HL-60/S4 treated with retinoic acid at 250 ng/mL for 4 days and 3 days (cell line): Measurements from ENCODE around the gene RNF149.
"Not testable (repeated sequence)": the region's sequence is repeated elsewhere in the genome, so short reads cannot be mapped to it uniquely, and the experiment has no call there.

Source experiments
- in situ Hi-C: fragments of 300-500 bp; cut with MboI; formaldehyde crosslinking; loops from 2 replicates; pipeline ENCODE4 v1.7.0; 2022; ENCODE audit warnings: low sequenced_read_pairs

RNF149 gene

DNA sequence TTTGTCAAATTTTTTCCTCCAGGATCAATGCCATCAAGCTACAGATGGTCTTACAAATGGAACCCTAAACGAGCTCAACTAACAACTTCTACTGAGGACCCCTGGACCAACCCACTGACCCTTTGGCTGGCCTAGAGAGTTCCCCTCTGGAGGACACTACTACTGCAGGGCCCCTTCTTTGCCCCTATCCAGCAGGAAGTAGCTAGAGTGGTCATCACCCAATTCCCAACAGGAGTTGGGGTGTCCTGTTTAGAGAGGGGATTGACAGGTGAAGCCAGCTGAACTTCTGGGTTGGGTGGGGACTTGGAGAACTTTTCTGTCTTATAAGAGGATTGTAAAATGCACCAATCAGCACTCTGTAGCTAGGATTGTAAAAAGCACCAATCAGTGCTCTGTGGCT lies 72.5 kb downstream of the RNF149 start:
- in situ Hi-C loops: not testable (repeated sequence)

DNA sequence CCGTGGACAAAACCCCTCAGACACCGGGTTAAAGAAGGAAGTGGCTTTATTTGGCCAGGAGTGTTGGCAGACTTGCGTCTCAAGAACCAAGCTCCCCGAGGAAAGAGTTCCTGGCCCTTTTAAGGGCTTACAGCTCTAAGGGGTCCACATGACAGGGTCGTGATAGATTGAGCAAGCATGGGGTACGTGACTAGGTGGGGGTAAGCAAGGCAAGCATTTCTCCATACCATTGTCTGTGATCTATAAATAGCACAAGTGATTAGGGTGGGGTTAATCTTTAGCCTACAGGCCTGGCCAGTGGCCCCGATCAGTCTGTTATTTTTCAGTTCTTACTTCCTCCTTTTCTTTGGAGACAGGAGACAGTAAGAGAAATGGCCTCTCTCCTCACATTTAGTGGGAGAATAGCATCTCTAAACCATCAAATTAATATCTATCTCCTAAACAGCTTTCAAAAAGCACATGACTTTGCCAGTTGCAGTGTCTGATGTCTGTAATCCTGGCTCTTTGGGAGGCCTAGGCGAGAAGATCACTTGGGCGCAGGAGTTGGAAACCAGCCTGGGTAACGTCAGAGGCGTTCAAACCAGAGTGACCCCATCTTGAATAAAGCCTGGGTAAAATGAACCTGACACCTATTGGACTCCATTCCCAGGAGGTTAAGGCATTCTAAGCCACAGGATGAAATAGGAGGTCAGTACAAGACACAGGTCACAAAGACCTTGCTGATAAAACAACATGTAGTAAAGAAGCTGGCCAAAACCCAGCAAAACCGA lies 74.1 kb downstream of the RNF149 start:
- in situ Hi-C loops: no loop called here

- in situ Hi-C loops: no loop called here
Measured at GRCh38 chr2:101232770-101233169, 75.7 kb downstream of the RNF149 start.

- in situ Hi-C loops: no loop called here
Measured at GRCh38 chr2:101231937-101232730, 76.4 kb downstream of the RNF149 start.

- in situ Hi-C loops: no loop called here
Measured at GRCh38 chr2:101231240-101231639, 77.3 kb downstream of the RNF149 start.

GRCh38 chr2:101230541-101231001 lies 77.9 kb downstream of the RNF149 start:
- in situ Hi-C loops: no loop called here
